ENCODE data around the gene ELP2.

- TF ChIP-seq CTCF (IDR thresholded peaks at IDR 0.05) (no peak), POLR2A (IDR thresholded peaks at IDR 0.05) (no peak)
Observed at GRCh38 chr18:36149514-36150289, 20.0 kb downstream of the ELP2 start.

Data from adrenal gland (tissue), 5 donors.